ENCODE results near the gene SMG9.

GRCh38 chr19:43767316-43767715 is 12.6 kb upstream of the SMG9 start:
- TF ChIP-seq TAF1 (IDR thresholded peaks at IDR 0.05; ENCODE audit: borderline replicate concordance, insufficient read depth, low read length): no peak
- TF ChIP-seq POLR2AphosphoS5 (IDR thresholded peaks at IDR 0.05; ENCODE audit: low read depth, low read length): no peak
- TF ChIP-seq SIN3A (IDR thresholded peaks at IDR 0.05; ENCODE audit: borderline replicate concordance, insufficient read depth, low read length): no peak
